SK-N-SH (cell line): ENCODE data around the gene HIF3A. TPM values are rescaled to one million over a fixed set of nuclear protein-coding genes. Genes with fewer than 3 reads are reported as not detected.

Experiments used
- CTCF ChIA-PET: fragments of 300-600, 350-600 bp; formaldehyde crosslinking; extraction: SDS; loops from one replicate; lab custom pipeline; 2021; lab: Yijun Ruan, JAX
- POLR2A ChIA-PET: fragments of 350-600 bp; sonication (Branson Sonifier 250); formaldehyde crosslinking; extraction: SDS; loops from one replicate; lab custom pipeline; 2020; ENCODE audit warnings: antibody characterized with exemption, inconsistent platforms; lab: Yijun Ruan, JAX
- DNase-seq: peaks from one replicate; pipeline ENCODE4 v3.0.0; 2012
- H2AFZ ChIP-seq: fragments of 200-600 bp; sonication (generic); 2 replicates; pipeline ENCODE4 v1.8.1; 2016; ENCODE audit warnings: antibody characterized with exemption, mild to moderate bottlenecking, low read depth
- H3F3A ChIP-seq: fragments of 200-600 bp; sonication (generic); replicated peaks from 2 replicates; pipeline ENCODE3; 2016; ENCODE audit warnings: antibody characterized with exemption, mild to moderate bottlenecking; ENCODE audit not compliant: insufficient read depth
- H3K27ac ChIP-seq, 2 experiments: fragments of 200-500 bp in 1 of 2; fragments of 200-600 bp in 1 of 2; sonication (Bioruptor generic) in 1 of 2; sonication (generic), shearing (Covaris generic) in 1 of 2; 2 replicates each; pipeline versions ENCODE4 v1.5.1 to v1.6.1; 2014 to 2016; ENCODE audit warnings: low read depth in 2 of 2, inconsistent platforms in 1 of 2, low read length in 1 of 2, mild to moderate bottlenecking in 1 of 2, mixed read lengths in 1 of 2
- H3K27me3 ChIP-seq: fragments of 200-600 bp; sonication (generic), shearing (Covaris generic); 2 replicates; pipeline ENCODE4 v1.6.1; 2016; ENCODE audit warnings: mixed run types; ENCODE audit not compliant: insufficient read depth
- H3K36me3 ChIP-seq, 2 experiments: fragments of 200-500 bp in 1 of 2; fragments of 200-600 bp in 1 of 2; sonication (Bioruptor generic) in 1 of 2; sonication (generic) in 1 of 2; replicated peaks in 1 of 2; 2 replicates each; pipeline versions ENCODE3 to v1.5.1; 2014 to 2016; ENCODE audit warnings: low read length in 1 of 2, mild to moderate bottlenecking in 1 of 2; ENCODE audit not compliant: insufficient read depth in 2 of 2, control insufficient read depth in 1 of 2
- H3K4me1 ChIP-seq, 2 experiments: fragments of 200-500 bp in 1 of 2; fragments of 200-600 bp in 1 of 2; sonication (Bioruptor generic) in 1 of 2; sonication (generic), shearing (Covaris generic) in 1 of 2; 2 replicates each; pipeline versions ENCODE4 v1.5.1 to v1.6.1; 2014 to 2016; ENCODE audit warnings: low read depth in 1 of 2, low read length in 1 of 2, mixed run types in 1 of 2; ENCODE audit not compliant: insufficient read depth in 2 of 2, control insufficient read depth in 1 of 2
- H3K4me2 ChIP-seq: fragments of 200-600 bp; sonication (generic), shearing (Covaris generic); 2 replicates; pipeline ENCODE4 v1.6.1; 2017; ENCODE audit warnings: mixed run types
- H3K4me3 ChIP-seq, 2 experiments: fragments of 200-500 bp in 1 of 2; fragments of 200-600 bp in 1 of 2; sonication (Bioruptor generic) in 1 of 2; sonication (generic), shearing (Covaris generic) in 1 of 2; 2 replicates each; pipeline versions ENCODE4 v1.5.1 to v1.8.1; 2014 to 2016; ENCODE audit warnings: low read depth in 2 of 2, inconsistent platforms in 1 of 2, low read length in 1 of 2, mild to moderate bottlenecking in 1 of 2, mixed read lengths in 1 of 2, moderate library complexity in 1 of 2
- H3K79me2 ChIP-seq: fragments of 200-600 bp; sonication (generic); 2 replicates; pipeline ENCODE4 v1.8.1; 2017; ENCODE audit warnings: mild to moderate bottlenecking; ENCODE audit not compliant: insufficient read depth
- H3K9ac ChIP-seq: fragments of 200-600 bp; sonication (generic); 2 replicates; pipeline ENCODE4 v1.6.1; 2017; ENCODE audit warnings: mixed run types
- H3K9me2 ChIP-seq: fragments of 200-600 bp; sonication (generic); 2 replicates; pipeline ENCODE4 v1.6.1; 2017; ENCODE audit warnings: mixed run types
- H3K9me3 ChIP-seq: fragments of 200-600 bp; sonication (generic); 2 replicates; pipeline ENCODE4 v1.6.1; 2017; ENCODE audit warnings: mixed run types, mild to moderate bottlenecking, moderate library complexity
- H4K20me1 ChIP-seq: fragments of 200-600 bp; sonication (generic); 2 replicates; pipeline ENCODE4 v1.6.1; 2017; ENCODE audit warnings: mild to moderate bottlenecking, mixed run types; ENCODE audit not compliant: insufficient read depth
- CHD2 ChIP-seq: fragments of 150-350 bp; IDR thresholded peaks from 2 replicates; pipeline ENCODE4 v1.6.1; 2018; ENCODE audit warnings: low read length; ENCODE audit not compliant: partially characterized antibody
- ELF1 ChIP-seq: IDR thresholded peaks from 2 replicates; pipeline ENCODE4 v1.4.0; 2012
- EZH2phosphoT487 ChIP-seq: fragments of 200-600 bp; sonication (generic); IDR thresholded peaks from 2 replicates; pipeline ENCODE4 v1.6.1; 2017; ENCODE audit warnings: low read depth, mixed run types, mild to moderate bottlenecking, antibody characterized with exemption, moderate library complexity, borderline replicate concordance
- FOXM1 ChIP-seq: IDR thresholded peaks from 2 replicates; pipeline ENCODE4 v1.4.0; 2012; ENCODE audit warnings: low read depth, mild to moderate bottlenecking
- GABPA ChIP-seq: IDR thresholded peaks from 2 replicates; pipeline ENCODE4 v1.4.0; 2012; ENCODE audit warnings: low read depth, mild to moderate bottlenecking
- GATA2 ChIP-seq: sonication (generic); formaldehyde crosslinking; IDR thresholded peaks from 2 replicates; pipeline ENCODE4 v1.5.0; 2020; ENCODE audit warnings: mild to moderate bottlenecking, missing genetic modification reagents
- MXI1 ChIP-seq: IDR thresholded peaks from 2 replicates; pipeline ENCODE4 v1.6.1; 2012; ENCODE audit warnings: mild to moderate bottlenecking, low read depth, low read length, improper control_type of control experiment
- NFIC ChIP-seq: IDR thresholded peaks from 2 replicates; pipeline ENCODE4 v1.4.0; 2012; ENCODE audit warnings: borderline replicate concordance
- NRF1 ChIP-seq: IDR thresholded peaks from 2 replicates; pipeline ENCODE4 v1.6.1; 2012; ENCODE audit warnings: low read depth, mild to moderate bottlenecking, low read length
- RCOR1 ChIP-seq: fragments of 150-350 bp; IDR thresholded peaks from 2 replicates; pipeline ENCODE4 v1.6.1; 2017; ENCODE audit warnings: antibody characterized with exemption, low read length
- REST ChIP-seq: IDR thresholded peaks from 2 replicates; pipeline ENCODE4 v1.6.1; 2012; ENCODE audit warnings: mild to moderate bottlenecking, low read depth, low read length, moderate library complexity
- RXRA ChIP-seq: IDR thresholded peaks from 2 replicates; pipeline ENCODE4 v1.4.0; 2012; ENCODE audit warnings: low read depth, mild to moderate bottlenecking, borderline replicate concordance
- SMC3 ChIP-seq: IDR thresholded peaks from 2 replicates; pipeline ENCODE4 v1.6.1; 2012; ENCODE audit warnings: low read depth, low read length, improper control_type of control experiment
- TAF1 ChIP-seq: IDR thresholded peaks from 2 replicates; pipeline ENCODE4 v1.6.1; 2012; ENCODE audit warnings: low read depth, mild to moderate bottlenecking, low read length, moderate library complexity, borderline replicate concordance
- USF1 ChIP-seq: IDR thresholded peaks from 2 replicates; pipeline ENCODE4 v1.4.0; 2012; ENCODE audit warnings: low read depth, borderline replicate concordance
- WGBS: methylation state at CpG from one replicate; pipeline ENCODE4 v1.1.6; 2017; ENCODE audit warnings: low lambda C conversion rate; 5-methylcytosine and 5-hydroxymethylcytosine counted together
- polyA plus RNA-seq, 3 experiments: library from polyadenylated mRNA; depleted of rRNA; stranded (reverse); fragments of >200 nt; gene quantifications; 2 replicates each; pipeline ENCODE4 v1.2.3, GENCODE V29; 2012
- TF ChIP-seq, protein P1 (sequence below): fragments of 150-350 bp; IDR thresholded peaks from 2 replicates; pipeline ENCODE4 v1.6.1; 2016; ENCODE audit warnings: mild to moderate bottlenecking, low read depth, low read length
- TF ChIP-seq, protein P2 (sequence below): fragments of 150-350 bp; IDR thresholded peaks from 2 replicates; pipeline ENCODE4 v1.6.1; 2017; ENCODE audit warnings: antibody characterized with exemption, low read length, low read depth, borderline replicate concordance
- TF ChIP-seq, protein P3 (sequence below): IDR thresholded peaks from 2 replicates; pipeline ENCODE4; 2012
- TF ChIP-seq, protein P4 (sequence below): IDR thresholded peaks from 2 replicates; pipeline ENCODE4 v1.4.0; 2012; ENCODE audit warnings: low read depth

The HIF3A gene
- polyA plus RNA-seq, 1 of the 3 experiments (the other 2 are of a cell fraction), result 0.92 TPM

- TF ChIP-seq, protein P1, sequence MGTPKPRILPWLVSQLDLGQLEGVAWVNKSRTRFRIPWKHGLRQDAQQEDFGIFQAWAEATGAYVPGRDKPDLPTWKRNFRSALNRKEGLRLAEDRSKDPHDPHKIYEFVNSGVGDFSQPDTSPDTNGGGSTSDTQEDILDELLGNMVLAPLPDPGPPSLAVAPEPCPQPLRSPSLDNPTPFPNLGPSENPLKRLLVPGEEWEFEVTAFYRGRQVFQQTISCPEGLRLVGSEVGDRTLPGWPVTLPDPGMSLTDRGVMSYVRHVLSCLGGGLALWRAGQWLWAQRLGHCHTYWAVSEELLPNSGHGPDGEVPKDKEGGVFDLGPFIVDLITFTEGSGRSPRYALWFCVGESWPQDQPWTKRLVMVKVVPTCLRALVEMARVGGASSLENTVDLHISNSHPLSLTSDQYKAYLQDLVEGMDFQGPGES, result no peak
- TF ChIP-seq USF1, result no peak
- TF ChIP-seq, protein P2, sequence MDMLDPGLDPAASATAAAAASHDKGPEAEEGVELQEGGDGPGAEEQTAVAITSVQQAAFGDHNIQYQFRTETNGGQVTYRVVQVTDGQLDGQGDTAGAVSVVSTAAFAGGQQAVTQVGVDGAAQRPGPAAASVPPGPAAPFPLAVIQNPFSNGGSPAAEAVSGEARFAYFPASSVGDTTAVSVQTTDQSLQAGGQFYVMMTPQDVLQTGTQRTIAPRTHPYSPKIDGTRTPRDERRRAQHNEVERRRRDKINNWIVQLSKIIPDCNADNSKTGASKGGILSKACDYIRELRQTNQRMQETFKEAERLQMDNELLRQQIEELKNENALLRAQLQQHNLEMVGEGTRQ, result no peak
- no peak for TF ChIP-seq SMC3
- TF ChIP-seq ELF1, result no peak
- TF ChIP-seq FOXM1, result no peak
- no peak for TF ChIP-seq NFIC
- TF ChIP-seq GABPA, result no peak
- TF ChIP-seq, protein P3, sequence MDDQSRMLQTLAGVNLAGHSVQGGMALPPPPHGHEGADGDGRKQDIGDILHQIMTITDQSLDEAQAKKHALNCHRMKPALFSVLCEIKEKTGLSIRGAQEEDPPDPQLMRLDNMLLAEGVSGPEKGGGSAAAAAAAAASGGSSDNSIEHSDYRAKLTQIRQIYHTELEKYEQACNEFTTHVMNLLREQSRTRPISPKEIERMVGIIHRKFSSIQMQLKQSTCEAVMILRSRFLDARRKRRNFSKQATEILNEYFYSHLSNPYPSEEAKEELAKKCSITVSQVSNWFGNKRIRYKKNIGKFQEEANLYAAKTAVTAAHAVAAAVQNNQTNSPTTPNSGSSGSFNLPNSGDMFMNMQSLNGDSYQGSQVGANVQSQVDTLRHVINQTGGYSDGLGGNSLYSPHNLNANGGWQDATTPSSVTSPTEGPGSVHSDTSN, result no peak
- TF ChIP-seq GATA2 (CRISPR knock-in tag), result no peak
- no peak for TF ChIP-seq MXI1
- TF ChIP-seq CHD2, result no peak
- TF ChIP-seq NRF1, result no peak
- TF ChIP-seq EZH2phosphoT487, result no peak
- no peak for TF ChIP-seq RXRA
- no peak for TF ChIP-seq REST
- no peak for TF ChIP-seq RCOR1
- no peak for TF ChIP-seq TAF1
- TF ChIP-seq, protein P4, sequence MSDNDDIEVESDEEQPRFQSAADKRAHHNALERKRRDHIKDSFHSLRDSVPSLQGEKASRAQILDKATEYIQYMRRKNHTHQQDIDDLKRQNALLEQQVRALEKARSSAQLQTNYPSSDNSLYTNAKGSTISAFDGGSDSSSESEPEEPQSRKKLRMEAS, result no peak
- ChIA-PET POLR2A (no interaction called here), CTCF (interaction anchor here (0.6 to 2.6 kb wide), 4 partner anchors 9 to 122 kb away, joined by 3 to 9 read pairs (median 4); no protein-coding TSS in a partner anchor)
- H3K4me2 ChIP-seq, result no peak overlapping the region
- 98% methylated on average over 11 of the region's 18 CpGs for WGBS
- no peaks in the 10 kb centered on the region for H3K4me1 ChIP-seq
- H3K36me3 ChIP-seq, result peaks cover 27 to 41% of the 10 kb centered on the region in 2 experiments
- H3K27ac ChIP-seq, result no peak overlapping the region
- no peaks in the 10 kb centered on the region for H3K9me2 ChIP-seq
- H3F3A ChIP-seq, result peaks cover 3% of the 10 kb centered on the region
- no peaks in the 10 kb centered on the region for H3K79me2 ChIP-seq
- no peaks in the 10 kb centered on the region for H3K27me3 ChIP-seq
- H4K20me1 ChIP-seq, result no peaks in the 10 kb centered on the region
- H3K9ac ChIP-seq, result no peak overlapping the region
- no peaks in the 10 kb centered on the region for H3K9me3 ChIP-seq
- no peak overlapping the region for H2AFZ ChIP-seq
- H3K4me3 ChIP-seq, result no peak overlapping the region
- DNase-seq, result no peak
Observed at GRCh38 chr19:46390866-46391265, 94.0 kb downstream of the HIF3A start.
